IMR-90 (cell line): ENCODE results near the gene AUTS2. TPM values are rescaled to one million over a fixed set of nuclear protein-coding genes. Genes with fewer than 3 reads are reported as not detected.

Source experiments
- ATAC-seq: fragments of 200-7000 bp; cut with Tn5 transposase; 2 replicates; pipeline ENCODE4 v1.9.1; 2020; ENCODE audit warnings: low read depth, mild to moderate bottlenecking, moderate library complexity
- BruUV-seq: library from RNA; stranded (reverse); fragments of 400-500 nt; replicated peaks from 2 replicates; lab custom pipeline; 2021; lab: Mats Ljungman, UMichigan
- CTCF ChIA-PET: fragments of 300-600 bp; formaldehyde crosslinking; extraction: SDS; loops from one replicate; lab custom pipeline; 2021; ENCODE audit warnings: antibody characterized with exemption; lab: Yijun Ruan, JAX
- POLR2A ChIA-PET: fragments of 300-600 bp; sonication (Branson Sonifier 250); formaldehyde crosslinking; loops from one replicate; lab custom pipeline; 2022; ENCODE audit warnings: antibody characterized with exemption; ENCODE audit not compliant: unreplicated experiment; lab: Charles Lee
- DNase-seq: peaks from one replicate; pipeline ENCODE4 v3.0.0; 2013
- H2AFZ ChIP-seq: replicated peaks from 2 replicates; pipeline ENCODE3; 2013; ENCODE audit warnings: low read length, mild to moderate bottlenecking; ENCODE audit not compliant: poor library complexity
- H2AK5ac ChIP-seq: 2 replicates; pipeline ENCODE4 v1.6.1; 2013; ENCODE audit warnings: low read depth, low read length, inconsistent platforms
- H2AK9ac ChIP-seq: replicated peaks from 2 replicates; pipeline ENCODE3; 2013; ENCODE audit warnings: mild to moderate bottlenecking, low read depth, low read length, moderate library complexity; ENCODE audit not compliant: poor library complexity
- H2BK120ac ChIP-seq: 2 replicates; pipeline ENCODE4 v1.6.1; 2013; ENCODE audit warnings: low read depth, low read length, inconsistent platforms
- H2BK15ac ChIP-seq: 3 replicates; pipeline ENCODE4 v1.6.1; 2013; ENCODE audit warnings: low read depth, low read length, inconsistent platforms
- H2BK20ac ChIP-seq: 2 replicates; pipeline ENCODE4 v1.6.1; 2013; ENCODE audit warnings: low read depth, mild to moderate bottlenecking, inconsistent platforms, low read length, moderate library complexity
- H2BK5ac ChIP-seq: 2 replicates; pipeline ENCODE4 v1.6.1; 2013; ENCODE audit warnings: mild to moderate bottlenecking, low read depth, low read length, inconsistent platforms; ENCODE audit not compliant: poor library complexity, severe bottlenecking
- H3K14ac ChIP-seq: replicated peaks from 2 replicates; pipeline ENCODE4 v1.6.1; 2013; ENCODE audit warnings: low read depth, low read length, inconsistent platforms
- H3K18ac ChIP-seq: 2 replicates; pipeline ENCODE4 v1.6.1; 2013; ENCODE audit warnings: low read depth, low read length, control low read depth
- H3K23ac ChIP-seq: 2 replicates; pipeline ENCODE4 v1.6.1; 2013; ENCODE audit warnings: low read depth, low read length, inconsistent platforms
- H3K27ac ChIP-seq: 2 replicates; pipeline ENCODE4 v1.5.1; 2013; ENCODE audit warnings: mild to moderate bottlenecking, control low read depth, low read length; ENCODE audit not compliant: insufficient read depth
- H3K27me3 ChIP-seq: 2 replicates; pipeline ENCODE4 v1.6.1; 2013; ENCODE audit warnings: low read length; ENCODE audit not compliant: control insufficient read depth, insufficient read depth
- H3K36me3 ChIP-seq: 2 replicates; pipeline ENCODE4 v1.6.1; 2013; ENCODE audit warnings: low read length, mixed read lengths; ENCODE audit not compliant: control insufficient read depth, insufficient read depth
- H3K4ac ChIP-seq: 2 replicates; pipeline ENCODE4 v1.6.1; 2013; ENCODE audit warnings: low read depth, low read length, inconsistent platforms
- H3K4me1 ChIP-seq: 2 replicates; pipeline ENCODE4 v1.6.1; 2013; ENCODE audit warnings: low read length, mixed read lengths; ENCODE audit not compliant: control insufficient read depth, insufficient read depth
- H3K4me2 ChIP-seq: 2 replicates; pipeline ENCODE4 v1.6.1; 2013; ENCODE audit warnings: low read depth, mild to moderate bottlenecking, control low read depth, low read length, moderate library complexity
- H3K4me3 ChIP-seq: 2 replicates; pipeline ENCODE4 v1.5.1; 2013; ENCODE audit warnings: low read depth, mild to moderate bottlenecking, control low read depth, low read length, moderate library complexity; ENCODE audit not compliant: insufficient read depth
- H3K56ac ChIP-seq: 2 replicates; pipeline ENCODE4 v1.6.1; 2013; ENCODE audit warnings: low read length, inconsistent platforms; ENCODE audit not compliant: insufficient read depth; ENCODE audit errors: extremely low read depth
- H3K79me1 ChIP-seq, 2 experiments: 2 replicates each; pipeline ENCODE4 v1.6.1; 2013; ENCODE audit warnings: low read length in 2 of 2, inconsistent platforms in 1 of 2, low read depth in 1 of 2
- H3K9ac ChIP-seq: 2 replicates; pipeline ENCODE4 v1.6.1; 2013; ENCODE audit warnings: low read depth, low read length, control low read depth
- H3K9me1 ChIP-seq: 2 replicates; pipeline ENCODE4 v1.6.1; 2013; ENCODE audit warnings: low read length, inconsistent platforms; ENCODE audit not compliant: insufficient read depth
- H3K9me3 ChIP-seq: 2 replicates; pipeline ENCODE4 v1.6.1; 2013; ENCODE audit warnings: low read length; ENCODE audit not compliant: control insufficient read depth, insufficient read depth
- H4K20me1 ChIP-seq: 2 replicates; pipeline ENCODE4 v1.6.1; 2013; ENCODE audit warnings: low read length, inconsistent platforms; ENCODE audit not compliant: insufficient read depth
- H4K5ac ChIP-seq: 2 replicates; pipeline ENCODE4 v1.6.1; 2013; ENCODE audit warnings: mild to moderate bottlenecking, low read depth, low read length, control low read depth
- H4K8ac ChIP-seq, 2 experiments: 2 replicates each; pipeline ENCODE4 v1.6.1; 2013; ENCODE audit warnings: low read depth in 2 of 2, low read length in 2 of 2, control low read depth in 1 of 2, inconsistent platforms in 1 of 2
- H4K91ac ChIP-seq: 2 replicates; pipeline ENCODE4 v1.6.1; 2013; ENCODE audit warnings: low read depth, low read length, inconsistent platforms; ENCODE audit not compliant: insufficient read depth
- CEBPB ChIP-seq: IDR thresholded peaks from 2 replicates; pipeline ENCODE4 v1.6.1; 2012; ENCODE audit warnings: low read depth, low read length, improper control_type of control experiment
- WGBS, 2 experiments: methylation state at CpG; one replicate each; pipeline versions ENCODE4 v1.1.5 to v1.1.7; 2013; ENCODE audit warnings: missing lambda C conversion rate in 2 of 2; ENCODE audit not compliant: insufficient read length in 1 of 2; ENCODE audit errors: extremely low coverage in 2 of 2; 5-methylcytosine and 5-hydroxymethylcytosine counted together
- dilution Hi-C: fragments of 300-500 bp; cut with HindIII; formaldehyde crosslinking; loops from one replicate; pipeline ENCODE4 v1.14.3; 2018; ENCODE audit warnings: low sequenced_read_pairs; ENCODE audit not compliant: unreplicated experiment
- in situ Hi-C: fragments of 300-500 bp; cut with MboI; formaldehyde crosslinking; loops from 3 replicates; pipeline ENCODE4 v1.14.3; 2019; ENCODE audit warnings: low sequenced_read_pairs, inconsistent platforms, mixed read lengths
- intact Hi-C: fragments of 100-400 bp; cut with micrococcal nuclease; formaldehyde crosslinking; loops from 2 replicates; pipeline ENCODE4 v1.10.0; 2022
- polyA plus RNA-seq, 3 experiments: library from polyadenylated mRNA; depleted of rRNA; stranded (reverse); fragments of >200 nt; gene quantifications; 2 replicates each; pipeline ENCODE4 v1.2.3, GENCODE V29; 2012; ENCODE audit warnings: low replicate concordance in 1 of 3
- total RNA-seq: library from RNA; depleted of rRNA; stranded (reverse); fragments of >200 nt; gene quantifications from 2 replicates; pipeline ENCODE4 v1.2.3, GENCODE V29; 2012

AUTS2 gene
- total and polyA plus RNA-seq, 2 of the 4 experiments (the other 2 are of a cell fraction): 0.90 to 3.0 TPM

- H2AK9ac ChIP-seq: no peak overlapping the region
- H2AFZ ChIP-seq: no peak overlapping the region
- H3K79me1 ChIP-seq: no peaks in the 10 kb centered on the region
- no peak overlapping the region for H2BK120ac ChIP-seq
- H3K56ac ChIP-seq: no peak overlapping the region
- no peak overlapping the region for H2BK20ac ChIP-seq
- H3K4me3 ChIP-seq: no peak overlapping the region
- no peak overlapping the region for H3K18ac ChIP-seq
- dilution Hi-C loops: no loop called here
- no peak overlapping the region for H3K27ac ChIP-seq
- no peak overlapping the region for H4K5ac ChIP-seq
- CTCF ChIA-PET: no interaction called here
- H3K4ac ChIP-seq: no peak overlapping the region
- no peaks in the 10 kb centered on the region for H3K36me3 ChIP-seq
- H3K23ac ChIP-seq: no peak overlapping the region
- H3K4me2 ChIP-seq: no peak overlapping the region
- POLR2A ChIA-PET: no interaction called here
- no peaks in the 10 kb centered on the region for H3K4me1 ChIP-seq
- H3K9me3 ChIP-seq: no peaks in the 10 kb centered on the region
- intact Hi-C loops: no loop called here
- no peak for ATAC-seq
- H4K8ac ChIP-seq: no peak overlapping the region
- no TSS peak for BruUV-seq
- H3K27me3 ChIP-seq: peaks cover 13% of the 10 kb centered on the region
- H2AK5ac ChIP-seq: no peak overlapping the region
- no peak overlapping the region for H3K9ac ChIP-seq
- H2BK5ac ChIP-seq: no peak overlapping the region
- TF ChIP-seq CEBPB: no peak
- H4K20me1 ChIP-seq: no peaks in the 10 kb centered on the region
- 80% methylated on average over 3 of the region's 8 CpGs; no CpG with 5 or more reads in 1 of the 2 experiments for WGBS, 2 experiments
- in situ Hi-C loops: no loop called here
- H3K14ac ChIP-seq: no peak overlapping the region
- no peak overlapping the region for H2BK15ac ChIP-seq
- H4K91ac ChIP-seq: no peak overlapping the region
- no peaks in the 10 kb centered on the region for H3K9me1 ChIP-seq
- DNase-seq: no peak
Measured at GRCh38 chr7:70591643-70592042, 993.4 kb downstream of the AUTS2 start.
